Suprapubic skin (tissue), 4 donors: ENCODE measurements around the gene LMAN1.

Source experiments
- CTCF ChIP-seq, 2 donors: fragments of 200-600 bp in 1 of 2; fragments of 450-650 bp in 1 of 2; sonication (generic) in 1 of 2; IDR thresholded peaks; one replicate each; pipeline ENCODE4 v1.5.1; 2016 to 2019; ENCODE audit warnings: antibody characterized with exemption in 2 of 2, mild to moderate bottlenecking in 1 of 2, moderate library complexity in 1 of 2
- EP300 ChIP-seq: sonication (generic); formaldehyde crosslinking; IDR thresholded peaks from one replicate; pipeline ENCODE4 v1.6.1; 2017; ENCODE audit warnings: antibody characterized with exemption
- POLR2A ChIP-seq, 2 donors: fragments of 450-650 bp; IDR thresholded peaks; one replicate each; pipeline ENCODE4 v1.6.1; 2017; ENCODE audit warnings: antibody characterized with exemption in 2 of 2, mild to moderate bottlenecking in 2 of 2, moderate library complexity in 2 of 2
- POLR2AphosphoS5 ChIP-seq, 3 donors: sonication (generic); formaldehyde crosslinking; IDR thresholded peaks; one replicate each; pipeline ENCODE4 v1.6.1; 2017; ENCODE audit warnings: antibody characterized with exemption in 3 of 3

GRCh38 chr18:59376351-59376935, 17.4 kb upstream of the LMAN1 start:
- TF ChIP-seq CTCF (IDR thresholded peaks at IDR 0.05): no peak
- TF ChIP-seq EP300: no peak
- TF ChIP-seq POLR2AphosphoS5 (IDR thresholded peaks at IDR 0.05): no peak
- TF ChIP-seq POLR2A (IDR thresholded peaks at IDR 0.05): no peak
